Measurements from ENCODE around the gene SMNDC1. TPM values are rescaled to one million over a fixed set of nuclear protein-coding genes. Genes with fewer than 3 reads are reported as not detected.

SMNDC1 gene
- total and polyA plus RNA-seq, 10 of the 15 experiments (the other 5 are each of a cell fraction or from before 2014, with no cell fraction given) = 4.6 to 37.2 (median 18.1) TPM

GRCh38 chr10:110313674-110314073 lies 9.0 kb upstream of the SMNDC1 start (continued):
- TF ChIP-seq, protein P1, sequence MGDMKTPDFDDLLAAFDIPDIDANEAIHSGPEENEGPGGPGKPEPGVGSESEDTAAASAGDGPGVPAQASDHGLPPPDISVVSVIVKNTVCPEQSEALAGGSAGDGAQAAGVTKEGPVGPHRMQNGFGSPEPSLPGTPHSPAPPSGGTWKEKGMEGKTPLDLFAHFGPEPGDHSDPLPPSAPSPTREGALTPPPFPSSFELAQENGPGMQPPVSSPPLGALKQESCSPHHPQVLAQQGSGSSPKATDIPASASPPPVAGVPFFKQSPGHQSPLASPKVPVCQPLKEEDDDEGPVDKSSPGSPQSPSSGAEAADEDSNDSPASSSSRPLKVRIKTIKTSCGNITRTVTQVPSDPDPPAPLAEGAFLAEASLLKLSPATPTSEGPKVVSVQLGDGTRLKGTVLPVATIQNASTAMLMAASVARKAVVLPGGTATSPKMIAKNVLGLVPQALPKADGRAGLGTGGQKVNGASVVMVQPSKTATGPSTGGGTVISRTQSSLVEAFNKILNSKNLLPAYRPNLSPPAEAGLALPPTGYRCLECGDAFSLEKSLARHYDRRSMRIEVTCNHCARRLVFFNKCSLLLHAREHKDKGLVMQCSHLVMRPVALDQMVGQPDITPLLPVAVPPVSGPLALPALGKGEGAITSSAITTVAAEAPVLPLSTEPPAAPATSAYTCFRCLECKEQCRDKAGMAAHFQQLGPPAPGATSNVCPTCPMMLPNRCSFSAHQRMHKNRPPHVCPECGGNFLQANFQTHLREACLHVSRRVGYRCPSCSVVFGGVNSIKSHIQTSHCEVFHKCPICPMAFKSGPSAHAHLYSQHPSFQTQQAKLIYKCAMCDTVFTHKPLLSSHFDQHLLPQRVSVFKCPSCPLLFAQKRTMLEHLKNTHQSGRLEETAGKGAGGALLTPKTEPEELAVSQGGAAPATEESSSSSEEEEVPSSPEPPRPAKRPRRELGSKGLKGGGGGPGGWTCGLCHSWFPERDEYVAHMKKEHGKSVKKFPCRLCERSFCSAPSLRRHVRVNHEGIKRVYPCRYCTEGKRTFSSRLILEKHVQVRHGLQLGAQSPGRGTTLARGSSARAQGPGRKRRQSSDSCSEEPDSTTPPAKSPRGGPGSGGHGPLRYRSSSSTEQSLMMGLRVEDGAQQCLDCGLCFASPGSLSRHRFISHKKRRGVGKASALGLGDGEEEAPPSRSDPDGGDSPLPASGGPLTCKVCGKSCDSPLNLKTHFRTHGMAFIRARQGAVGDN (IDR thresholded peaks at IDR 0.05) = no peak
- TF ChIP-seq FOS (IDR thresholded peaks at IDR 0.05; ENCODE audit: borderline replicate concordance, extremely low read depth, insufficient read length) (no peak), RAD51 (IDR thresholded peaks at IDR 0.05) (no peak), STAT1 (conservative IDR thresholded peaks at IDR 0.05) (no peak), IRF4 (IDR thresholded peaks at IDR 0.05; ENCODE audit: low read depth, low read length) (no peak), MLLT1 (IDR thresholded peaks at IDR 0.05) (no peak), MTA2 (IDR thresholded peaks at IDR 0.05; ENCODE audit: low read depth) (no peak), TCF3 (IDR thresholded peaks at IDR 0.05; ENCODE audit: borderline replicate concordance, insufficient read depth, low read depth, low read length) (no peak), YBX1 (IDR thresholded peaks at IDR 0.05) (no peak)
- TF ChIP-seq, protein P2, sequence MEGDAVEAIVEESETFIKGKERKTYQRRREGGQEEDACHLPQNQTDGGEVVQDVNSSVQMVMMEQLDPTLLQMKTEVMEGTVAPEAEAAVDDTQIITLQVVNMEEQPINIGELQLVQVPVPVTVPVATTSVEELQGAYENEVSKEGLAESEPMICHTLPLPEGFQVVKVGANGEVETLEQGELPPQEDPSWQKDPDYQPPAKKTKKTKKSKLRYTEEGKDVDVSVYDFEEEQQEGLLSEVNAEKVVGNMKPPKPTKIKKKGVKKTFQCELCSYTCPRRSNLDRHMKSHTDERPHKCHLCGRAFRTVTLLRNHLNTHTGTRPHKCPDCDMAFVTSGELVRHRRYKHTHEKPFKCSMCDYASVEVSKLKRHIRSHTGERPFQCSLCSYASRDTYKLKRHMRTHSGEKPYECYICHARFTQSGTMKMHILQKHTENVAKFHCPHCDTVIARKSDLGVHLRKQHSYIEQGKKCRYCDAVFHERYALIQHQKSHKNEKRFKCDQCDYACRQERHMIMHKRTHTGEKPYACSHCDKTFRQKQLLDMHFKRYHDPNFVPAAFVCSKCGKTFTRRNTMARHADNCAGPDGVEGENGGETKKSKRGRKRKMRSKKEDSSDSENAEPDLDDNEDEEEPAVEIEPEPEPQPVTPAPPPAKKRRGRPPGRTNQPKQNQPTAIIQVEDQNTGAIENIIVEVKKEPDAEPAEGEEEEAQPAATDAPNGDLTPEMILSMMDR (IDR thresholded peaks at IDR 0.05 in 2 of 3, conservative IDR thresholded peaks at IDR 0.05 in 1 of 3; ENCODE audit: control insufficient read depth in 2 of 3, extremely low read depth in 1 of 3, insufficient read depth in 1 of 3, low read depth in 3 of 3, low read length in 3 of 3) = no peak
- TF ChIP-seq, protein P3, sequence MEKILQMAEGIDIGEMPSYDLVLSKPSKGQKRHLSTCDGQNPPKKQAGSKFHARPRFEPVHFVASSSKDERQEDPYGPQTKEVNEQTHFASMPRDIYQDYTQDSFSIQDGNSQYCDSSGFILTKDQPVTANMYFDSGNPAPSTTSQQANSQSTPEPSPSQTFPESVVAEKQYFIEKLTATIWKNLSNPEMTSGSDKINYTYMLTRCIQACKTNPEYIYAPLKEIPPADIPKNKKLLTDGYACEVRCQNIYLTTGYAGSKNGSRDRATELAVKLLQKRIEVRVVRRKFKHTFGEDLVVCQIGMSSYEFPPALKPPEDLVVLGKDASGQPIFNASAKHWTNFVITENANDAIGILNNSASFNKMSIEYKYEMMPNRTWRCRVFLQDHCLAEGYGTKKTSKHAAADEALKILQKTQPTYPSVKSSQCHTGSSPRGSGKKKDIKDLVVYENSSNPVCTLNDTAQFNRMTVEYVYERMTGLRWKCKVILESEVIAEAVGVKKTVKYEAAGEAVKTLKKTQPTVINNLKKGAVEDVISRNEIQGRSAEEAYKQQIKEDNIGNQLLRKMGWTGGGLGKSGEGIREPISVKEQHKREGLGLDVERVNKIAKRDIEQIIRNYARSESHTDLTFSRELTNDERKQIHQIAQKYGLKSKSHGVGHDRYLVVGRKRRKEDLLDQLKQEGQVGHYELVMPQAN (conservative IDR thresholded peaks at IDR 0.05) = no peak
